Measurements from ENCODE around the gene PLCH1.

Gene PLCH1

GRCh38 chr3:155604126-155604525 lies 140.7 kb downstream of the PLCH1 start:
- no peak for DNase-seq

GRCh38 chr3:155603302-155603701 lies 141.6 kb downstream of the PLCH1 start:
- DNase-seq = no peak

GRCh38 chr3:155602307-155602706 lies 142.6 kb downstream of the PLCH1 start:
- no peak for DNase-seq

GRCh38 chr3:155598671-155599070 lies 146.2 kb downstream of the PLCH1 start:
- DNase-seq = no peak

GRCh38 chr3:155596615-155597014 lies 148.3 kb downstream of the PLCH1 start:
- DNase-seq = no peak

GRCh38 chr3:155595371-155595770 lies 149.5 kb downstream of the PLCH1 start:
- no peak for DNase-seq

- no peak for DNase-seq
Measured at GRCh38 chr3:155594526-155595187, 150.2 kb downstream of the PLCH1 start.

GRCh38 chr3:155587581-155587980 lies 157.3 kb downstream of the PLCH1 start:
- DNase-seq = no peak

GRCh38 chr3:155585384-155585783 lies 159.5 kb downstream of the PLCH1 start:
- no peak for DNase-seq

GRCh38 chr3:155581579-155581978 lies 163.3 kb downstream of the PLCH1 start:
- no peak for DNase-seq

GRCh38 chr3:155572085-155572484 lies 172.8 kb downstream of the PLCH1 start:
- no peak for DNase-seq

- DNase-seq = no peak
Measured at GRCh38 chr3:155568295-155568694, 176.6 kb downstream of the PLCH1 start.

GRCh38 chr3:155560594-155560993 lies 184.3 kb downstream of the PLCH1 start:
- DNase-seq = no peak

GRCh38 chr3:155560135-155560534 lies 184.7 kb downstream of the PLCH1 start:
- no peak for DNase-seq

- DNase-seq = no peak
Measured at GRCh38 chr3:155556531-155556930, 188.3 kb downstream of the PLCH1 start.

GRCh38 chr3:155555479-155556060 lies 189.3 kb downstream of the PLCH1 start:
- no peak for DNase-seq

GRCh38 chr3:155554777-155555451 lies 190.0 kb downstream of the PLCH1 start:
- DNase-seq = no peak

- DNase-seq = no peak
Measured at GRCh38 chr3:155553780-155554179, 191.1 kb downstream of the PLCH1 start.

- DNase-seq = no peak
Measured at GRCh38 chr3:155553326-155553725, 191.5 kb downstream of the PLCH1 start.

GRCh38 chr3:155550391-155550790 lies 194.5 kb downstream of the PLCH1 start:
- no peak for DNase-seq

GRCh38 chr3:155549087-155549486 lies 195.8 kb downstream of the PLCH1 start:
- no peak for DNase-seq

- DNase-seq = no peak
Measured at GRCh38 chr3:155548195-155548594, 196.7 kb downstream of the PLCH1 start.

- no peak for DNase-seq
Measured at GRCh38 chr3:155535098-155535497, 209.8 kb downstream of the PLCH1 start.

GRCh38 chr3:155528579-155528978 lies 216.3 kb downstream of the PLCH1 start:
- DNase-seq = no peak

Data from activated CD4-positive, alpha-beta T cell treated with anti-CD3 and anti-CD28 coated beads for 4 hours (primary cell).